CD14-positive monocyte (primary cell): ENCODE data around the gene MORC2. TPM values are rescaled to one million over a fixed set of nuclear protein-coding genes. Genes with fewer than 3 reads are reported as not detected.

Experiments used
- DNase-seq, 3 donors: peaks; one replicate each; pipeline ENCODE4 v3.0.0-alpha.2; 2011 to 2022
- H2AFZ ChIP-seq: 2 replicates; pipeline ENCODE4 v1.6.0; 2012; ENCODE audit warnings: mild to moderate bottlenecking, low read depth, low read length, inconsistent platforms; ENCODE audit not compliant: insufficient read depth, poor library complexity, severe bottlenecking
- H3K27ac ChIP-seq, 2 donors: 1 replicate in 1 of 2; 2 replicates in 1 of 2; pipeline ENCODE4 v1.5.1; 2012 to 2013; ENCODE audit warnings: low read length in 2 of 2, control low read depth in 1 of 2, inconsistent platforms in 1 of 2, low read depth in 1 of 2, mild to moderate bottlenecking in 1 of 2
- H3K27me3 ChIP-seq, 2 donors: one replicate each; pipeline versions ENCODE4 v1.6.0 to v1.6.1; 2011 to 2013; ENCODE audit warnings: low read length in 2 of 2; ENCODE audit not compliant: control insufficient read depth in 2 of 2, insufficient read depth in 2 of 2
- H3K36me3 ChIP-seq, 2 donors: replicated peaks in 1 of 2; 1 replicate in 1 of 2; 2 replicates in 1 of 2; pipeline versions ENCODE4 v1.5.1 to v1.6.1; 2012 to 2013; ENCODE audit warnings: low read length in 2 of 2, control low read depth in 1 of 2, inconsistent platforms in 1 of 2, mild to moderate bottlenecking in 1 of 2; ENCODE audit not compliant: insufficient read depth in 2 of 2, control insufficient read depth in 1 of 2
- H3K4me1 ChIP-seq, 2 donors: 1 replicate in 1 of 2; 2 replicates in 1 of 2; pipeline versions ENCODE4 v1.5.1 to v1.6.1; 2012 to 2013; ENCODE audit warnings: low read length in 2 of 2, control low read depth in 1 of 2, inconsistent platforms in 1 of 2, mild to moderate bottlenecking in 1 of 2, moderate library complexity in 1 of 2; ENCODE audit not compliant: insufficient read depth in 2 of 2, control insufficient read depth in 1 of 2
- H3K4me2 ChIP-seq: replicated peaks from 2 replicates; pipeline ENCODE3; 2012; ENCODE audit warnings: low read length, moderate library complexity, mild to moderate bottlenecking; ENCODE audit not compliant: poor library complexity, severe bottlenecking; ENCODE audit errors: extremely low read depth
- H3K4me3 ChIP-seq, 3 experiments: fragments of 200-600 bp in 1 of 3; sonication (generic) in 1 of 3; replicated peaks in 1 of 3; 1 replicate in 2 of 3; 2 replicates in 1 of 3; pipeline ENCODE4 v1.5.1; 2011 to 2013; ENCODE audit warnings: low read length in 3 of 3, mild to moderate bottlenecking in 3 of 3, control low read depth in 2 of 3, low read depth in 2 of 3, inconsistent platforms in 1 of 3, moderate library complexity in 1 of 3
- H3K79me2 ChIP-seq: 2 replicates; pipeline ENCODE4 v1.6.0; 2012; ENCODE audit warnings: mild to moderate bottlenecking, control low read depth, inconsistent platforms, low read length, moderate library complexity; ENCODE audit not compliant: insufficient read depth
- H3K9ac ChIP-seq: 2 replicates; pipeline ENCODE4 v1.6.0; 2017; ENCODE audit warnings: low read length, mild to moderate bottlenecking; ENCODE audit not compliant: insufficient read depth, poor library complexity, severe bottlenecking
- H3K9me3 ChIP-seq, 2 donors: replicated peaks in 1 of 2; 1 replicate in 1 of 2; 2 replicates in 1 of 2; pipeline versions ENCODE4 v1.5.1 to v1.6.1; 2012 to 2013; ENCODE audit warnings: low read length in 2 of 2, control low read depth in 1 of 2; ENCODE audit not compliant: control insufficient read depth in 1 of 2, insufficient read depth in 1 of 2
- H4K20me1 ChIP-seq: 2 replicates; pipeline ENCODE4 v1.6.0; 2012; ENCODE audit warnings: mild to moderate bottlenecking, low read length, control low read depth, moderate library complexity; ENCODE audit not compliant: insufficient read depth
- H3K27ac Mint-ChIP-seq, 7 donors: one replicate each; pipeline ENCODE4 v1.8.0; 2020; ENCODE audit warnings: mild to moderate bottlenecking in 7 of 7, mixed read lengths in 7 of 7, moderate library complexity in 6 of 7, inconsistent platforms in 2 of 7
- H3K27me3 Mint-ChIP-seq, 3 donors: one replicate each; pipeline ENCODE4 v1.8.0; 2021 to 2022; ENCODE audit warnings: low read depth in 3 of 3, mild to moderate bottlenecking in 3 of 3, mixed read lengths in 3 of 3, moderate library complexity in 3 of 3, inconsistent platforms in 1 of 3
- H3K36me3 Mint-ChIP-seq, 2 donors: one replicate each; pipeline ENCODE4 v1.8.0; 2020; ENCODE audit warnings: mixed read lengths in 2 of 2, inconsistent platforms in 1 of 2, mild to moderate bottlenecking in 1 of 2
- H3K4me1 Mint-ChIP-seq: one replicate; pipeline ENCODE4 v1.8.0; 2020; ENCODE audit warnings: mild to moderate bottlenecking, mixed read lengths
- H3K4me3 Mint-ChIP-seq, 2 donors: one replicate each; pipeline ENCODE4 v1.8.0; 2020; ENCODE audit warnings: mild to moderate bottlenecking in 2 of 2, mixed read lengths in 2 of 2, moderate library complexity in 1 of 2
- H3K9me3 Mint-ChIP-seq, 7 donors: one replicate each; pipeline ENCODE4 v1.8.0; 2020 to 2022; ENCODE audit warnings: mixed read lengths in 7 of 7, mild to moderate bottlenecking in 6 of 7, moderate library complexity in 6 of 7, inconsistent platforms in 2 of 7
- WGBS: methylation state at CpG from one replicate; pipeline ENCODE4 v1.1.5; 2013; ENCODE audit warnings: missing lambda C conversion rate; ENCODE audit not compliant: insufficient coverage; 5-methylcytosine and 5-hydroxymethylcytosine counted together
- intact Hi-C, 2 donors: fragments of 100-400 bp; cut with micrococcal nuclease; formaldehyde crosslinking; loops; one replicate each; pipeline versions ENCODE4 v1.15.0 to v1.15.1; 2023
- polyA plus RNA-seq, 3 donors: library from polyadenylated mRNA; depleted of rRNA in 1 of 3; unstranded in 2 of 3; stranded (reverse) in 1 of 3; fragments of 300-500 nt in 2 of 3; fragments of >200 nt in 1 of 3; fragmentation: Illumina TruSeq in 2 of 3; gene quantifications; 1 replicate in 2 of 3; 2 replicates in 1 of 3; pipeline ENCODE4 v1.2.3, GENCODE V29; 2012 to 2021
- TF ChIP-seq, protein P1 (sequence below): fragments of 200-600 bp; IDR thresholded peaks from one replicate; pipeline ENCODE4 v1.8.0; 2022; ENCODE audit warnings: antibody characterized with exemption, mild to moderate bottlenecking

Gene MORC2
- polyA plus RNA-seq, 3 donors: 2.1 to 6.0 (median 2.4) TPM

DNA sequence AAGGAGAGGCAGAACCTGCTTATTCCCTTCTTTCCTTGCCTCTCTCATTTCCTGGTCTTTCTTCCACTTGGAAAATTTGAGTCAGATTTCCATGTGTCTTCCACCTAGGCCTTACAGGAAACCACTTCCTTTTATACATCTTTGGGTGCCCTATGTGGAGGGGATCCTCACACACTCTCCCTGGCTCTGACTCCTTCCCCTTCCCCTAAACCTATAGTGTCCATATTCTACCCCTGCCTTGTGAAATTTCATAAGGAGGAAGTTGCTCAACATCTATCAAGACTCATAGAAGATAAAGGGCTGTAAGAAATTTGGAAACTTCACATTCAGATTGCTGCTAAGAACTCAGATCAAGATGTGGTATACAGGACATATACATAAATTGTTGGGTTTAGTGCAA lies 20.9 kb upstream of the MORC2 start:
- no peaks in the 10 kb centered on the region for H3K27me3 Mint-ChIP-seq
- peaks cover 26% of the 10 kb centered on the region for H3K4me1 Mint-ChIP-seq
- H3K27ac Mint-ChIP-seq: peak overlapping the region; percentile 77 to 89 (median 85)
- intact Hi-C loops: no loop called here
- TF ChIP-seq, protein P1, sequence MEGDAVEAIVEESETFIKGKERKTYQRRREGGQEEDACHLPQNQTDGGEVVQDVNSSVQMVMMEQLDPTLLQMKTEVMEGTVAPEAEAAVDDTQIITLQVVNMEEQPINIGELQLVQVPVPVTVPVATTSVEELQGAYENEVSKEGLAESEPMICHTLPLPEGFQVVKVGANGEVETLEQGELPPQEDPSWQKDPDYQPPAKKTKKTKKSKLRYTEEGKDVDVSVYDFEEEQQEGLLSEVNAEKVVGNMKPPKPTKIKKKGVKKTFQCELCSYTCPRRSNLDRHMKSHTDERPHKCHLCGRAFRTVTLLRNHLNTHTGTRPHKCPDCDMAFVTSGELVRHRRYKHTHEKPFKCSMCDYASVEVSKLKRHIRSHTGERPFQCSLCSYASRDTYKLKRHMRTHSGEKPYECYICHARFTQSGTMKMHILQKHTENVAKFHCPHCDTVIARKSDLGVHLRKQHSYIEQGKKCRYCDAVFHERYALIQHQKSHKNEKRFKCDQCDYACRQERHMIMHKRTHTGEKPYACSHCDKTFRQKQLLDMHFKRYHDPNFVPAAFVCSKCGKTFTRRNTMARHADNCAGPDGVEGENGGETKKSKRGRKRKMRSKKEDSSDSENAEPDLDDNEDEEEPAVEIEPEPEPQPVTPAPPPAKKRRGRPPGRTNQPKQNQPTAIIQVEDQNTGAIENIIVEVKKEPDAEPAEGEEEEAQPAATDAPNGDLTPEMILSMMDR: no peak
- H3K79me2 ChIP-seq: no peaks in the 10 kb centered on the region
- H3K9me3 ChIP-seq: peaks cover 0 to 8% of the 10 kb centered on the region in 2 donors
- peak overlapping the region in 1 of 3 experiments; percentile 22 for H3K4me3 ChIP-seq
- no peaks in the 10 kb centered on the region for H4K20me1 ChIP-seq
- no peaks in the 10 kb centered on the region for H3K27me3 ChIP-seq
- H3K4me3 Mint-ChIP-seq: peak overlapping the region in 1 of 2 donors; percentile 9
- DNase-seq: peak; percentile 64 to 84 (median 83)
- H3K4me1 ChIP-seq: peaks cover 23 to 24% of the 10 kb centered on the region in 2 donors
- no peak overlapping the region for H3K9ac ChIP-seq
- H3K36me3 ChIP-seq: no peaks in the 10 kb centered on the region
- H2AFZ ChIP-seq: no peak overlapping the region
- H3K36me3 Mint-ChIP-seq: peaks cover 0 to 1% of the 10 kb centered on the region in 2 donors
- H3K4me2 ChIP-seq: peak overlapping the region; percentile 21
- peak overlapping the region; percentile 17 to 63 for H3K27ac ChIP-seq
- peaks cover 3 to 15% (median 7%) of the 10 kb centered on the region in 7 donors for H3K9me3 Mint-ChIP-seq

- Histone ChIP-seq H2AFZ (no peak overlapping the region), H3K79me2 (no peaks in the 10 kb centered on the region), H4K20me1 (peaks cover 4% of the 10 kb centered on the region), H3K4me3 (no peak overlapping the region), H3K4me2 (no peak overlapping the region), H3K36me3 (no peaks in the 10 kb centered on the region), H3K4me1 (peaks cover 20 to 21% of the 10 kb centered on the region in 2 donors), H3K27me3 (no peaks in the 10 kb centered on the region), H3K9me3 (peaks cover 0 to 11% of the 10 kb centered on the region in 2 donors), H3K27ac (no peak overlapping the region), H3K9ac (no peak overlapping the region)
- DNase-seq: no peak
- intact Hi-C loops: no loop called here
- 90% methylated on average over 3 of the region's 4 CpGs for WGBS
- no peak overlapping the region for H3K27ac Mint-ChIP-seq
- H3K9me3 Mint-ChIP-seq: peaks cover 4 to 38% (median 9%) of the 10 kb centered on the region in 7 donors
- H3K27me3 Mint-ChIP-seq: no peaks in the 10 kb centered on the region
- H3K4me3 Mint-ChIP-seq: no peak overlapping the region
- H3K36me3 Mint-ChIP-seq: no peaks in the 10 kb centered on the region
- TF ChIP-seq, protein P1: no peak
- H3K4me1 Mint-ChIP-seq: peaks cover 21% of the 10 kb centered on the region
Observed at GRCh38 chr22:30985561-30986208, 17.1 kb upstream of the MORC2 start.
